ENCODE measurements around the gene FAAP20. TPM values are rescaled to one million over a fixed set of nuclear protein-coding genes. Genes with fewer than 3 reads are reported as not detected.

Gene FAAP20
- total and polyA plus RNA-seq, 2 donors (not counting 3 experiments of a cell fraction or from before 2014, with no cell fraction given), result 31.5 to 62.6 TPM

- CTCF ChIA-PET, result interaction anchor here (1.2 kb wide), 1 partner anchor 165 kb away, joined by 5 read pairs; no protein-coding TSS in a partner anchor
- H3K27ac ChIP-seq (ENCODE audit: insufficient read depth, low read depth, low read length), result no peak overlapping the region
- dilution Hi-C loops (cut with MboI; ENCODE audit: extremely low pct_ligation_motif_present, low sequenced_read_pairs), result loop anchor here (10.0 kb wide), 1 partner anchor 88 kb away; no protein-coding TSS in a partner anchor
Observed at GRCh38 chr1:2216767-2217058, 22.1 kb upstream of the FAAP20 start.

More at GRCh38 chr1:2216767-2217058, 22.1 kb upstream of the FAAP20 start:
- H3K4me2 ChIP-seq (ENCODE audit: insufficient read depth, low read length), result no peak overlapping the region
- no peaks in the 10 kb centered on the region for H4K20me1 ChIP-seq (replicated peaks; ENCODE audit: control insufficient read depth, extremely low read depth, insufficient read depth, low read length)
- peaks cover 27% of the 10 kb centered on the region for H3K4me1 ChIP-seq (ENCODE audit: control insufficient read depth, extremely low read depth, insufficient read depth, low read length)
- H3K9me1 ChIP-seq (replicated peaks; ENCODE audit: control insufficient read depth, extremely low read depth, insufficient read depth, low read length), result no peaks in the 10 kb centered on the region
- intact Hi-C loops (cut with micrococcal nuclease), result no loop called here
- no peaks in the 10 kb centered on the region for H3K27me3 ChIP-seq (ENCODE audit: control insufficient read depth in 2 of 2, insufficient read depth in 2 of 2, low read length in 2 of 2)
- FAIRE-seq (no peak), DNase-seq (ENCODE audit: low read depth, low spot score) (no peak)
- BruUV-seq (replicated peaks), result no TSS peak
- H3K4me3 ChIP-seq (replicated peaks in 1 of 3; ENCODE audit: insufficient read depth in 1 of 3, low read depth in 1 of 3, low read length in 3 of 3), result no peak overlapping the region
- H3K9ac ChIP-seq (replicated peaks; ENCODE audit: extremely low read depth, insufficient read depth, low read length), result no peak overlapping the region
- H2AFZ ChIP-seq (ENCODE audit: low read depth, low read length), result no peak overlapping the region
- H3K9me3 ChIP-seq (replicated peaks; ENCODE audit: control insufficient read depth, insufficient read depth, low read length), result no peaks in the 10 kb centered on the region
- H3K36me3 ChIP-seq (ENCODE audit: control insufficient read depth in 2 of 2, extremely low read depth in 1 of 2, insufficient read depth in 2 of 2, low read length in 2 of 2), result no peaks in the 10 kb centered on the region
- POLR2A ChIA-PET, result no interaction called here
- H3K79me2 ChIP-seq (ENCODE audit: control insufficient read depth, insufficient read depth, low read length), result no peaks in the 10 kb centered on the region
- TF ChIP-seq JUN (IDR thresholded peaks at IDR 0.05; ENCODE audit: borderline replicate concordance, insufficient read depth, insufficient read length, low read depth) (no peak), CTCF (IDR thresholded peaks at IDR 0.05; ENCODE audit: extremely low read depth in 1 of 2, insufficient read depth in 1 of 2, low read depth in 1 of 2, low read length in 2 of 2) (no peak), MAX (IDR thresholded peaks at IDR 0.05; ENCODE audit: insufficient read depth, insufficient read length) (no peak), MYC (IDR thresholded peaks at IDR 0.05; ENCODE audit: low read depth, low read length) (no peak), POLR2AphosphoS5 (IDR thresholded peaks at IDR 0.05; ENCODE audit: insufficient read depth, low read depth, low read length) (no peak), POLR2A (IDR thresholded peaks at IDR 0.05; ENCODE audit: low read depth, low read length) (no peak), EZH2 (IDR thresholded peaks at IDR 0.05; ENCODE audit: borderline replicate concordance, low read depth, low read length, severe bottlenecking) (no peak), FOS (IDR thresholded peaks at IDR 0.05; ENCODE audit: borderline replicate concordance, insufficient read depth, low read length) (no peak), GATA2 (IDR thresholded peaks at IDR 0.05; ENCODE audit: insufficient read depth, insufficient read length, low read depth, low read length) (no peak)
